Uterus (tissue), 2 donors: ENCODE results near the gene HACE1.

ENCODE experiments used
- POLR2A ChIP-seq, 2 donors: fragments of 450-650 bp; IDR thresholded peaks; one replicate each; pipeline ENCODE4 v1.6.1; 2016; ENCODE audit warnings: antibody characterized with exemption in 2 of 2, mild to moderate bottlenecking in 1 of 2, moderate library complexity in 1 of 2
- TF ChIP-seq, protein P1 (sequence below), 4 experiments: fragments of 200-600 bp in 2 of 4; fragments of 450-650 bp in 2 of 4; sonication (generic) in 2 of 4; IDR thresholded peaks; one replicate each; pipeline ENCODE4 v1.5.1; 2016 to 2019; ENCODE audit warnings: antibody characterized with exemption in 4 of 4, mild to moderate bottlenecking in 2 of 4, moderate library complexity in 1 of 4

DNA sequence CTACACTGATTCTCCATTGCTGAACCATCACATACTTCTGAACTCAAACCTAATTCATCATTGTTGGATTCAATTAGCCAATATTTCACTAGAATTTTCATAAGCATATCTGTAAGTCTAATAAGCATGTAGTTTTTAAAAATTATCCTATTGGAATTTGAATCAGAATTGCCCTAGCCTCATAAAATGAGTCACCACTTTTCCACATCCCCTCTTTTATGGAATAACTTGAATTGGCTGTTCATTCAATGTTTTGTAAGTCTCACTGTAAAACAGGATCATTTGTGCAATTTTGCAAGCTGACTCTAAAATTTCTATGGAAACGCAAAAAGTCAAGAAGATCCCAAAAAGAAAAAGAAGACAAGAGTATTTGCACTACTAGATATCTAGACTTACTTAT is 141.0 kb downstream of the HACE1 start:
- no peak for TF ChIP-seq POLR2A (IDR thresholded peaks at IDR 0.05)
- TF ChIP-seq, protein P1, sequence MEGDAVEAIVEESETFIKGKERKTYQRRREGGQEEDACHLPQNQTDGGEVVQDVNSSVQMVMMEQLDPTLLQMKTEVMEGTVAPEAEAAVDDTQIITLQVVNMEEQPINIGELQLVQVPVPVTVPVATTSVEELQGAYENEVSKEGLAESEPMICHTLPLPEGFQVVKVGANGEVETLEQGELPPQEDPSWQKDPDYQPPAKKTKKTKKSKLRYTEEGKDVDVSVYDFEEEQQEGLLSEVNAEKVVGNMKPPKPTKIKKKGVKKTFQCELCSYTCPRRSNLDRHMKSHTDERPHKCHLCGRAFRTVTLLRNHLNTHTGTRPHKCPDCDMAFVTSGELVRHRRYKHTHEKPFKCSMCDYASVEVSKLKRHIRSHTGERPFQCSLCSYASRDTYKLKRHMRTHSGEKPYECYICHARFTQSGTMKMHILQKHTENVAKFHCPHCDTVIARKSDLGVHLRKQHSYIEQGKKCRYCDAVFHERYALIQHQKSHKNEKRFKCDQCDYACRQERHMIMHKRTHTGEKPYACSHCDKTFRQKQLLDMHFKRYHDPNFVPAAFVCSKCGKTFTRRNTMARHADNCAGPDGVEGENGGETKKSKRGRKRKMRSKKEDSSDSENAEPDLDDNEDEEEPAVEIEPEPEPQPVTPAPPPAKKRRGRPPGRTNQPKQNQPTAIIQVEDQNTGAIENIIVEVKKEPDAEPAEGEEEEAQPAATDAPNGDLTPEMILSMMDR (IDR thresholded peaks at IDR 0.05), result no peak
